GM19395 (cell line): Measurements from ENCODE around the gene HERC6.
"Not testable (repeated sequence)": the region's sequence is repeated elsewhere in the genome, so short reads cannot be mapped to it uniquely, and the experiment has no call there.

Source experiments
- ATAC-seq: cut with Tn5 transposase; IDR thresholded peaks from one replicate; pipeline ENCODE4 v1.9.1; 2021; ENCODE audit warnings: mild to moderate bottlenecking, moderate library complexity; ENCODE audit not compliant: unreplicated experiment

Gene HERC6

GRCh38 chr4:88443486-88443885, 64.8 kb downstream of the HERC6 start:
- no peak for ATAC-seq

GRCh38 chr4:88445252-88445651, 66.6 kb downstream of the HERC6 start:
- ATAC-seq = no peak

DNA sequence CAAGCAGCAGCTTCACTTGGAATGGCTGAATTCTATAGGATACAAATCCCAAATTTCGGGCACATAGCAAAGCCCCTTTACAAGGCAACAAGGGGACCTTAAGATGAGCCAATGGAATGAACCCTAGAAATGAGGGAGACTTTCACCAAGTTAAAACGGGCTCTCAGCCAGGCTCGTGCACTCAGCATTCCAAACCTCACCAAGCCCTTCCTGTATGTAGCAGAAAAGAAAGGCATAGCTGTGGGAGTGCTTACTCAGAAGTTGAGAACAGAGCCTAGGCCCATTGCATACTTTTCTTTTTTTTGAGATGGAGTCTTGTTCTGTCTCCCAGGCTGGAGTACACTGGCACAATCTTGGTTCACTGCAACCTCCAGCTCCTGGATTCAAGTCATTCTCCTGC, 67.5 kb downstream of the HERC6 start:
- ATAC-seq = no peak

DNA sequence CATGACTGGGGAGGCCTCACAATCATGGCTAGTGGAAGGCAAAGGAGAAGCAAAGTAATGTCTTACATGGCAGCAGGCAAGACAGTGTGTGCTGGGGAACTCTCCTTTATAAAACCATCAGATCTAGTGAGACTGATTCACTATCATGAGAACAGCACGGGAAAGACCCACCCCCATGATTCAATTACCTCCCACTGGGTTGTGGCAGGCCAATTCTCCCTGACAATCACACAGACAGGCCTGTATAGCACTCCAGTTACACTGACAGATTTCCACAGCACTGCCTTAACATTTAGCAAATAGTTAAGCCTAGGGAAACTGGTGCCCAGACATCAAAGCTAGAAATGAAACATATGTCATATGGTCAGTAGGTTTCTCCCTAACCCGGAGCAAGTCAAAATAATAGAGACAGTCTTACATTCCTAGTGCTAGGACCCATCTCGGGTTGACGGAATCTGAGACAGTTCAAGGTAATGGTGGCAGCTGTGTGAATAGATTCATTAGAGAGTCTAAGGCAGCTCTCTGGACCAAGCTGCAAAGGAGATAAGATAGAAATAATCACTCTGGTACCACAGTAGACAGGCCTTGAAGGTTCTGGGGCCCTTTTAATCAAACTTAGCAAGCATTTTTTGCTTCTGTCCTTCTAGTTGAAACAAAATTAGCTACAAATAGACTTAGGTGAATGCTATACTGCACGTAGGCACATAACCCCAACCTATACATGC, 68.9 kb downstream of the HERC6 start:
- no peak for ATAC-seq

DNA sequence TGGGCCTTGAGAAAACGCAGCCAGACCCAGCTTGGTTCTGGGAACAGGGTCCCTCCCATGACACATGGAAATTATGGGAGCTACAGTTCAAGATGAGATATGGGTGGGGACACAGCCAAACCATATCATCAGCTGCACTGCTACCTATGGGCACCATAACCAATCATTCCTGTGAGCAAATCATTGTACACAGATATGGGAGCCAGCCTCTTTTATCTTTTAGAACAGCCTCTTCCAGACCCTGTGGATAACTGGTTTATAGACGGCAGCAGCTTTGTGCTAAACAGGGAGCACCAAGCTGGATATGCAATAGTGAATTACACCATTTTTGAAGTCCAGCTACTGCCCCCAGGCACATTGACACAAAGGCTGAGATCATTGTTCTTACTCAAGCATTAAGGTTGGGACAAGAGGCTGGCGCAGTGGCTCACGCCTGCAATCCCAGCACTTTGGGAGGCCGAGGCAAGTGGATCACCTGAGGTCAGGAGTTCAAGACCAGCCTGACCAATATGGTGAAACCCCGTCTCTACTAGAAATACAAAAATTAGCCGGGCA, 69.6 kb downstream of the HERC6 start:
- ATAC-seq = not testable (repeated sequence)

DNA sequence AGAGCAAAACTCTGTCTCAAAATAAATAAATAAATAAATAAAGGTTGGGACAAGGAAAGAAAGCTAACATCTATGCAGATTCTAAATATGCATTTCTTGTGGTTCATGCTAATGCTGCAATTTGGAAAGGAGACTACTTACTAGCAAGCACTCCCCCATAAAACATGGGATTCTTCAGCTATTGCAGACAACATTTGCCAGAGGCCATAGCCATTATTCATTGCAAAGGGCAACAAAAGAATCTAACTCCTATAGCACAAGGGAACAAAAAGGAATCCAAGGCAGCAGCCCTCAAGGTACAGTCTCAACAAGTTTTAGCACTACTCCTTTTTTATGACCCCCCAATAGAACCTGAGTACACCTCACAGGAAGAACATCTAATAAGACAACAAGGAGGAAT, 70.2 kb downstream of the HERC6 start:
- no peak for ATAC-seq

GRCh38 chr4:88449290-88449689, 70.6 kb downstream of the HERC6 start:
- ATAC-seq = no peak

DNA sequence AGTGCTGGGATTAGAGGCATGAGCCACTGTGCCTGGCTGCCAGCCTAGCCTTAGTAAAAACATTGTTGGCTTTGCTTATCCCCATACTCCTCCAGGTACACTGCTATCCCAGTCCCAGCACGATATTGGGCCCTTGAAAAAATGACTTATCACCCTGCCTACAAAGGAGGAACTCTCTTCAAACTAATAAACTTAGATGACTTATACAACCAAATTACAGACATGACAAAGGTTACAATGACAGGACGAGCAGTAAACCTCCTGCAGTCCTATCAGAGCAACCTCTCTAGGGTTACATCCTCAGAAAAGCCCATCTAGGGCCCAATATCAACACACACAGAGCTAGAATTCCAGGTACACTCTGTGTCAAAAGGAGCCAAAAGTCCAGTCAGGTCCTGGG, 72.6 kb downstream of the HERC6 start:
- no peak for ATAC-seq

- ATAC-seq = no peak
These were observed 74.3 kb downstream of the HERC6 start for GRCh38 chr4:88452912-88453311.

GRCh38 chr4:88456670-88457306, 78.1 kb downstream of the HERC6 start, which contains the start of gene HERC5:
HERC5 (plus strand) TSS chr4:88457119; CDS start chr4:88457270, 151 bp downstream.
- peak; percentile 96 for ATAC-seq

- ATAC-seq = peak; percentile 52
These were observed 78.9 kb downstream of the HERC6 start for GRCh38 chr4:88457307-88458103.

- ATAC-seq = no peak
These were observed 79.6 kb downstream of the HERC6 start for GRCh38 chr4:88458104-88458740.

DNA sequence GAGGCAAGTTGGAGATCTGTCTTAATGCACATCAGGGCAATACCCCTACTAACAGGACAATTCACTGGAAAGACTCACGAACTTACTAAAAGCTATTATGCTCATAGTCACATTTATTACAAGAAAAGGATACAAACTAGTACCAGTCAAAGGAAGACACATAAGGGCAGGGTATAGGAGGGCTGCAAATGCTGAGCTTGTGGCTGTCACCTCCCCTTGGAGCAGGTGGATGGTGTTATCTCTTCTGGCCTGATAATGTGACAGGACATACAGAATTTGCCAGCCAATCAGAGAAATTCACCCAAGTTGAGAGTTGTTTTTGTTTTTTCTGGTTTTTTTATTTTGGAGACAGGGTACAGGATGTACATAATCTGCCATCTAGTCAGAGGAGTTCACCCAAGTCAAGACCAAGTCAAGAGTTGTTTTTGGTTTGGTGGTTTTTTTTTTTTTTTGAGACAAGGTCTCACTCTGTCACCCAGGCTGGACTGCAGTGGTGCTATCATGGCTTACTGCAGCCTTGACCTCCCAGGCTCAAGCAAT, 87.1 kb downstream of the HERC6 start:
- ATAC-seq = no peak

- ATAC-seq = no peak
These were observed 88.7 kb downstream of the HERC6 start for GRCh38 chr4:88467392-88467791.

- ATAC-seq = no peak
These were observed 98.7 kb downstream of the HERC6 start for GRCh38 chr4:88477229-88477860.

DNA sequence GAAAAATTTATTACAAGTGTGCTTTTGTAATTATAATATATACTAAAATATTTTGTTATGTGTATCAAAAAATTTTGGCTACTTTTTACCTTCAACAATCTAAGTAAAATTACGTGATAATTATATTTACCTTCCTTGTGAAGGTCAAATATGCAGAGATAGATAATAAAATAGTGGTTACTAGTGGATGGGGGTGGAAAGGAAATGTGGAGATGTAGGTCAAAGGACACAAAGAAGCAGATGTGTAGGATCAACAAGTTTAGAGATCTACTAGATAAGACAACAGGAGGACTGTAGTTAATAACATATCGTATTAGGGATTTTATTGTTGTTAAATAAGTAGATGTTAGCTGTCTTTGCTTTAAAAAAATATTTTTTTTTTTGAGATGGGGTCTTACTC, 99.6 kb downstream of the HERC6 start:
- no peak for ATAC-seq

GRCh38 chr4:88481537-88481936, 102.9 kb downstream of the HERC6 start:
- ATAC-seq = no peak

DNA sequence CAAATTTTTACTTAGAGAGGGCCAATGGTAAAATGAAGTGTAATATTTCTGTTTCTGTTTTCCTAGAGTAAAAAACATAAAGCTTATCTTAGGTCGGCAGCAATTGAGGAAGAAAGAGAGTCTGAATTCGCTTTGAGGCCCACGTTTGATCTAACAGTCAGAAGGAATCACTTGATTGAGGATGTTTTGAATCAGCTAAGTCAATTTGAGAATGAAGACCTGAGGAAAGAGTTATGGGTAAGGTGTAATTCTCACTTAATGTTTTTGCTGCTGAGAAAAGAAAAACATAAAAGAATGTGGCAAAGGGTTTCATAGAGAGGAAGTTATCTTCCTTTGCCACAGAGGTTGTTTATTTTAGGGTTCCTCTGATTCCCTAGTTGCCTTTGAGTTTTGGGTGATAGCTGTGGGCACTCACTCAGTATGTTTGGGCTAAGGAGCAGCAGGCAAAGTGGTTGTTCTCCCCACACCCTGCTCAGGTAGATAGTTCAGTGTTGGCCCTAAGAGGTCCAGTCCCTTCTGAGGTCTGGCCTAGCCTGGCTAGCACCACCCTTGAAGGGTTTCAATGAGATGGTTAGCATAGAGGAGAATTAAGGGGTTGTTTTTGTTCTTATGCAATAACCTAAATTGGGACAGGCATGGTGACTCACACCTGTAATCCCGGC, 110.6 kb downstream of the HERC6 start:
- ATAC-seq = no peak
